Heart left ventricle (tissue), 16 donors: ENCODE data around the gene RPS25. TPM values are rescaled to one million over a fixed set of nuclear protein-coding genes. Genes with fewer than 3 reads are reported as not detected.

ENCODE experiments used
- ATAC-seq, 4 donors: fragments of 200-7000 bp; cut with Tn5 transposase; one replicate each; pipeline ENCODE4 v1.9.1; 2020 to 2022; ENCODE audit warnings: moderate library complexity in 4 of 4, mild to moderate bottlenecking in 3 of 4, moderate number of reproducible peaks in 1 of 4
- DNase-seq, 5 donors: peaks; one replicate each; pipeline ENCODE4 v3.0.0-alpha.2; 2020
- H3K27ac ChIP-seq, 12 donors: fragments of 200-600 bp; sonication (generic) in 4 of 12; one replicate each; pipeline versions ENCODE4 v1.5.0 to v1.8.0; 2016 to 2022; ENCODE audit warnings: mild to moderate bottlenecking in 2 of 12
- H3K27me3 ChIP-seq, 9 donors: fragments of 200-600 bp; sonication (generic) in 2 of 9; one replicate each; pipeline versions ENCODE4 v1.5.1 to v1.8.0; 2016 to 2022; ENCODE audit warnings: mild to moderate bottlenecking in 3 of 9
- H3K36me3 ChIP-seq, 9 donors: fragments of 200-600 bp; sonication (generic) in 2 of 9; one replicate each; pipeline versions ENCODE4 v1.5.0 to v1.8.0; 2018 to 2022; ENCODE audit warnings: mild to moderate bottlenecking in 2 of 9
- H3K4me1 ChIP-seq, 12 donors: fragments of 200-600 bp; sonication (generic) in 4 of 12; one replicate each; pipeline versions ENCODE4 v1.5.0 to v1.8.0; 2016 to 2022; ENCODE audit warnings: mild to moderate bottlenecking in 3 of 12
- H3K4me3 ChIP-seq, 12 donors: fragments of 200-600 bp; sonication (generic) in 4 of 12; one replicate each; pipeline versions ENCODE4 v1.5.0 to v1.8.0; 2017 to 2022; ENCODE audit warnings: mild to moderate bottlenecking in 9 of 12, moderate library complexity in 4 of 12
- H3K9me3 ChIP-seq, 12 donors: fragments of 200-600 bp; sonication (generic) in 4 of 12; one replicate each; pipeline versions ENCODE4 v1.5.0 to v1.8.0; 2016 to 2022; ENCODE audit warnings: mild to moderate bottlenecking in 1 of 12
- POLR2A ChIP-seq, 2 donors: fragments of 450-650 bp; IDR thresholded peaks; one replicate each; pipeline ENCODE4 v1.6.1; 2017; ENCODE audit warnings: antibody characterized with exemption in 2 of 2, mild to moderate bottlenecking in 2 of 2, moderate library complexity in 2 of 2
- WGBS, 4 donors: extraction: QIAGEN DNeasy Blood & Tissue Kit in 2 of 4; methylation state at CpG; one replicate each; pipeline versions ENCODE4 v1.1.5 to v1.1.7; 2013 to 2018; 5-methylcytosine and 5-hydroxymethylcytosine counted together
- intact Hi-C, 10 donors: fragments of 100-400 bp; cut with DNase I; formaldehyde crosslinking; loops; one replicate each; pipeline versions ENCODE4 v1.11.1 to v1.14.2; 2022
- long read RNA-seq, 3 donors: library from polyadenylated mRNA; unstranded; transcript quantifications; one replicate each; pipeline ENCODE4 v2.0.0, GENCODE V29; 2020 to 2021
- polyA plus RNA-seq, 2 donors: library from polyadenylated mRNA; stranded (reverse); fragments of 200-250 nt; gene quantifications; one replicate each; pipeline ENCODE4 v1.2.3, GENCODE V29; 2013
- total RNA-seq, 9 donors: library from RNA; depleted of rRNA in 2 of 9; stranded (reverse); fragments of >200 nt in 2 of 9; fragmentation: NEBNext Ultra II Directional in 3 of 9; extraction: Animal tissue kit (Norgen Biotek cat#: 25700) in 3 of 9; gene quantifications; one replicate each; pipeline versions ENCODE4 v1.1.0 to v1.2.4, GENCODE V29; 2016 to 2023
- TF ChIP-seq, protein P1 (sequence below), 12 donors: fragments of 200-600 bp; sonication (generic) in 4 of 12; IDR thresholded peaks; one replicate each; pipeline versions ENCODE4 v1.5.0 to v1.8.0; 2018 to 2022; ENCODE audit warnings: antibody characterized with exemption in 12 of 12, mild to moderate bottlenecking in 5 of 12
- donor health status: ischemic (EF 13 %, LVEDD 7.1; RV severe dilation, severe dysfunction).
- donor health status: healthy with polysubstance abuse.
- donor health status: DM: no; HTN: yes; CAD: no.
- donor health status: DM: no; HTN: no; CAD: no.
- donor health status: ischemic (EF 25% LVEDD 6.9; RV normal size, moderate dysfunction).
- donor health status: ischemic (EF 25% LVEDD 5.7; RV mildly dilated, moderate dysfunction).
- donor health status: healthy.
- donor health status: DM: yes; HTN: yes; CAD: no.
- donor health status: ischemic (EF 35%, LVEDD 5.7; RV mildly dilated, moderate dysfunction).
- donor health status: nonischemic (EF 11% LVEDD 7.7; RV severe dilation, severe dysfunction).
- donor health status: DM: yes; HTN: yes; CAD: no.
- donor health status: PGD.
- donor health status: ischemic (EF 29% LVEDD 5.4; RV normal size, mild dysfunction).
- donor health status: nonischemic (EF 23%, LVEDD 6.1; RV moderate dilation, normal function).

Gene RPS25
- total RNA-seq (1,000 to 10,000 TPM in 2 of 9 donors, 100 to 1,000 TPM in 7; 719 to 1,307 (median 821) TPM), polyA plus RNA-seq (1,000 to 10,000 TPM; 1,773 to 1,882 TPM)
- long read RNA-seq, donor 1, transcript RPS25-202 (5 exons, 835 nt): major isoform, 274 of 485 reads
- long read RNA-seq, donor 1, transcript RPS25-204 (3 exons, 1,462 nt): minor isoform, 183 of 485 reads
- long read RNA-seq, donor 1, partial matches to known transcripts: 21 of 485 reads
- long read RNA-seq, donor 1, other reads (novel, unspliced or antisense): 5 of 485 reads
- long read RNA-seq, donor 2, transcript RPS25-204 (3 exons, 1,462 nt): minor isoform, 88 of 315 reads
- long read RNA-seq, donor 2, transcript RPS25-202 (5 exons, 835 nt): major isoform, 203 of 315 reads
- long read RNA-seq, donor 2, partial matches to known transcripts: 13 of 315 reads
- long read RNA-seq, donor 2, other reads (novel, unspliced or antisense): 8 of 315 reads
- long read RNA-seq, donor 3, transcript RPS25-204 (3 exons, 1,462 nt): minor isoform, 206 of 485 reads
- long read RNA-seq, donor 3, transcript RPS25-202 (5 exons, 835 nt): major isoform, 260 of 485 reads
- long read RNA-seq, donor 3, partial matches to known transcripts: 12 of 485 reads
- long read RNA-seq, donor 3, other reads (novel, unspliced or antisense): 5 of 485 reads

DNA sequence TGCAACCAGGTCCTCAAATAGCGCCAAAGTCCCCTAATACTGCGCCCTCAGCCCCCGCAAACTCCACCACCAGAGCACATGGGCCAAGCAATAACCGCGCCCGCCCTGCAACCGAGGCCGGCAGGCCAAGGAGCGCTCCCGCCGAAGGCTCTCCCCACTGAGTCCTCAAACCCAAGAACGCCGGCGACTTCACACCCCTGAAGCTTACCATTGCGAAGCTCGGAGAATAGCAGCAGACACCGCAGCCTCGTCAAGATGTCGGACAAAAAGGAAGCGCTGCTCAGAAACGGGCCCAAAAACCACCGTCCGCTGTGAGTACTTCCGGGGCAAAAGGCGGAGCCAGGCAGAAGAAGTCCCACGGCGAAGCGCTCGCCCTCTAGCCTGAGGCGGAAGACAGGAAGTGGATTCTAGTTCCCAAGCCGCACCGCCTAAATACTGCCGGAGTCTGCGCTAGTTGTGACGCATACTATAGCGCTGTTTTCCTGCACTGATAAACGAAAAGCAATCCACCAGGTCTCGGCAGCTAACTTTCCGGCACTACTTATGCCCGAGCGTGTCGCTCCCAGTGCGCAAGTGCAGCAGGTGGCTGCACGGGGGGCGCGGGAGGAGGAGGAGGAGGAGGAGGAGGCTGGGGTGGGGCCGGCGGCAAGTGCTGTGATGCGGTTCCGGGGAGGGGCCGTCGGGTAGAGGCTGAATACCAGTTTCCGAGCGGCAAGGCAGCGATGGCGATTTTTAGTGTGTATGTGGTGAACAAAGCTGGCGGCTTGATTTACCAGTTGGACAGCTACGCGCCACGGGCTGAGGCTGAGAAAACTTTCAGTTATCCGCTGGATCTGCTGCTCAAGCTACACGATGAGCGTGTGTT, at the start of gene RPS25, which contains the start of gene TRAPPC4:
Gene RPS25 (minus strand): TSS at position 270 of the 865 bp plus-strand sequence. CDS start 59 bp downstream, at position 211.
Gene TRAPPC4 (plus strand): TSS at position 693 of the 865 bp plus-strand sequence. CDS start 30 bp downstream, at position 723.
- Histone ChIP-seq H3K27me3 (no peaks in the 10 kb centered on the region), H3K27ac (peak within 1 kb of the TSS; percentile 60 to 97 (median 94)), H3K9me3 (no peaks in the 10 kb centered on the region), H3K4me1 (peaks cover 9 to 54% (median 35%) of the 10 kb centered on the region in 12 donors), H3K36me3 (peaks cover 0 to 68% (median 61%) of the 10 kb centered on the region in 9 donors), H3K4me3 (peak within 1 kb of the TSS; percentile 74 to 98 (median 86))
- peak; percentile 96 to 97 (median 96) for DNase-seq
- TF ChIP-seq POLR2A (IDR thresholded peaks at IDR 0.05): peak in 1 of 2 donors; percentile 38
- TF ChIP-seq, protein P1, sequence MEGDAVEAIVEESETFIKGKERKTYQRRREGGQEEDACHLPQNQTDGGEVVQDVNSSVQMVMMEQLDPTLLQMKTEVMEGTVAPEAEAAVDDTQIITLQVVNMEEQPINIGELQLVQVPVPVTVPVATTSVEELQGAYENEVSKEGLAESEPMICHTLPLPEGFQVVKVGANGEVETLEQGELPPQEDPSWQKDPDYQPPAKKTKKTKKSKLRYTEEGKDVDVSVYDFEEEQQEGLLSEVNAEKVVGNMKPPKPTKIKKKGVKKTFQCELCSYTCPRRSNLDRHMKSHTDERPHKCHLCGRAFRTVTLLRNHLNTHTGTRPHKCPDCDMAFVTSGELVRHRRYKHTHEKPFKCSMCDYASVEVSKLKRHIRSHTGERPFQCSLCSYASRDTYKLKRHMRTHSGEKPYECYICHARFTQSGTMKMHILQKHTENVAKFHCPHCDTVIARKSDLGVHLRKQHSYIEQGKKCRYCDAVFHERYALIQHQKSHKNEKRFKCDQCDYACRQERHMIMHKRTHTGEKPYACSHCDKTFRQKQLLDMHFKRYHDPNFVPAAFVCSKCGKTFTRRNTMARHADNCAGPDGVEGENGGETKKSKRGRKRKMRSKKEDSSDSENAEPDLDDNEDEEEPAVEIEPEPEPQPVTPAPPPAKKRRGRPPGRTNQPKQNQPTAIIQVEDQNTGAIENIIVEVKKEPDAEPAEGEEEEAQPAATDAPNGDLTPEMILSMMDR (IDR thresholded peaks at IDR 0.05): peak in 4 of 12 donors; percentile 8 to 38 (median 16)
- 0 to 1% (median 0%) methylated on average over 40 to 63 of the region's 63 CpGs for WGBS, 4 donors
- intact Hi-C loops: loop anchor here in 1 of 10 donors (2.0 kb wide), 1 partner anchor 20 kb away; the partner anchor contains the start of gene CENATAC
- peak; percentile 95 to 97 (median 96) for ATAC-seq

DNA sequence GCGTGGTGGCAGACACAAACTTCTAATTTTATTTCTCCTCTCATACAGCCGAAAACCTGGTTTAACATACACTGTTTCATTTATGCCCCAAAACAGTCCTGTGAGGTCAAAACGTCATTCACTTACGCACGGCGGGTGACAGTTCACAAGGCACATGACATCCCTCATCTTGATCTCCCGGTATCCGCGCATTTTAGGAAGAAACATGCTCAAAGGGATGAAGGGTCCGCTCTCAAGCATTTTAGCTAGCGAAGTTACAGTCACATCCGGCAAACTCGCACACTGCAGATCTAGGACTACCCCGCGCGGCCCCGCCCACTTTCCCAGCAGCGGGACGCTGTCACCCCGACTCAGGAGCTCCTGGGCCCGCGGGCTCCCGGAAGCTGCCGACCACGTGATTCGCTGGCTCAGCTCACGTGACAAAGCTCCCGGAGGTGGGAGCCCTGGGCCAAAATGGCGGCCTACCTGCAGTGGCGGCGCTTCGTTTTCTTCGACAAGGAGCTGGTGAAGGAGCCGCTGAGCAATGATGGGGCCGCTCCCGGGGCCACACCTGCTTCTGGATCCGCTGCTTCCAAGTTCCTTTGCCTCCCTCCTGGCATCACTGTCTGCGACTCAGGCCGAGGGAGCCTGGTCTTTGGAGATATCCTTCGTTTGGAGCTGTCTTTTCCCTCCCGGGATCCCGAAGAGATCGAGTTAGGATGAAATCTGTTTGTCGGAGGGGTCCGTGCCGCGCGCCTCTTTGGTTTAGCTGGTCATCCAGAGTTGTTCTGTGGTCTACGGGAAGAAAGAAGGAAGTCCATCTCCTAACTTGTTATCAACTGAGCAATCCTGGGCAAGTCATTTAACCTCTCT, 49.5 kb upstream of the RPS25 start, which contains the start of gene VPS11:
Gene VPS11 (plus strand): TSS at position 448 of the 852 bp plus-strand sequence. CDS start 6 bp downstream, at position 454.
- DNase-seq (peak; percentile 97 to 99 (median 99)), ATAC-seq (peak; percentile 98 to 99 (median 98))
- Histone ChIP-seq H3K27me3 (no peaks in the 10 kb centered on the region), H3K4me1 (peaks cover 0 to 39% (median 24%) of the 10 kb centered on the region in 12 donors), H3K36me3 (peaks cover 0 to 45% (median 33%) of the 10 kb centered on the region in 9 donors), H3K27ac (peak within 1 kb of the TSS; percentile 60 to 95 (median 83)), H3K4me3 (peak within 1 kb of the TSS; percentile 71 to 97 (median 88)), H3K9me3 (no peaks in the 10 kb centered on the region)
- TF ChIP-seq, protein P1 (IDR thresholded peaks at IDR 0.05): no peak
- peak in 1 of 2 donors; percentile 69 for TF ChIP-seq POLR2A (IDR thresholded peaks at IDR 0.05)
- intact Hi-C loops: loop anchor here in 3 of 10 donors (1.0 to 2.0 kb wide), 3 partner anchors 27 to 35 kb away; a partner anchor contains a TSS
- 0% methylated on average over 42 to 49 of the region's 49 CpGs for WGBS, 4 donors

DNA sequence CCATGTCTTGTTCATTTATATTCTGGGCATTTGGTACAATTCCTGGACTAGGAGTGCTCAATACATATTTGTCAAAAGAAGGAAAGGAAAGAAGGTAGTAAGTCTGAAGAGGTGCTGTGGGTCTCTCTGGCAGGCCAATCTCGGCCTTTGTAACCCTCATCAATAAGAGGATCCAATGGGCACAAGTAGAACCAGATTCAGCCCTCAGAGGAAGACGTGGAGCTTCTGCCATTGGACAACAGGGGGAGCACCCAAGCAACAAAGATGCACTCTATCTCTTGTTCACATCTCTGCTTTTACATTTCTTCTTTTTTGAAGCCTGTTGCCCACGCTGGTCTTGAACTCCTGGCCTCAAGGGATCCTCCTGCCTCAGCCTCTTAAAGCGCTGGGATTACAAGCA, 47.2 kb upstream of the RPS25 start:
- H3K27ac ChIP-seq: no peak overlapping the region
- H3K36me3 ChIP-seq: peaks cover 0 to 26% (median 14%) of the 10 kb centered on the region in 9 donors
- no peaks in the 10 kb centered on the region for H3K27me3 ChIP-seq
- H3K4me3 ChIP-seq: no peak overlapping the region
- H3K4me1 ChIP-seq: peaks cover 0 to 41% (median 26%) of the 10 kb centered on the region in 12 donors
- 70 to 83% (median 77%) methylated on average over 4 of the region's 4 CpGs for WGBS, 4 donors
- no peak for ATAC-seq
- no peaks in the 10 kb centered on the region for H3K9me3 ChIP-seq
- TF ChIP-seq, protein P1 (IDR thresholded peaks at IDR 0.05): peak in 3 of 12 donors; percentile 14 to 28 (median 21)
- TF ChIP-seq POLR2A (IDR thresholded peaks at IDR 0.05): no peak
- intact Hi-C loops: no loop called here
- peak in 1 of 5 donors; percentile 3 for DNase-seq
